Panc1 (cell line): ENCODE results near the gene MMAB.

Experiments
- POLR2AphosphoS5 ChIP-seq: IDR thresholded peaks from 2 replicates; pipeline ENCODE4 v1.6.1; 2012; ENCODE audit warnings: mild to moderate bottlenecking, low read depth, low read length, moderate library complexity
- TF ChIP-seq, protein P1 (sequence below): fragments of 450-650 bp; IDR thresholded peaks from 2 replicates; pipeline ENCODE4 v1.5.1; 2017; ENCODE audit warnings: mild to moderate bottlenecking
- TF ChIP-seq, protein P2 (sequence below), 2 experiments: IDR thresholded peaks; 2 replicates each; pipeline ENCODE4 v1.6.1; 2011 to 2012; ENCODE audit warnings: low read depth in 2 of 2, control low read depth in 1 of 2, low read length in 1 of 2, mild to moderate bottlenecking in 1 of 2, moderate library complexity in 1 of 2; ENCODE audit not compliant: insufficient read depth in 1 of 2

DNA sequence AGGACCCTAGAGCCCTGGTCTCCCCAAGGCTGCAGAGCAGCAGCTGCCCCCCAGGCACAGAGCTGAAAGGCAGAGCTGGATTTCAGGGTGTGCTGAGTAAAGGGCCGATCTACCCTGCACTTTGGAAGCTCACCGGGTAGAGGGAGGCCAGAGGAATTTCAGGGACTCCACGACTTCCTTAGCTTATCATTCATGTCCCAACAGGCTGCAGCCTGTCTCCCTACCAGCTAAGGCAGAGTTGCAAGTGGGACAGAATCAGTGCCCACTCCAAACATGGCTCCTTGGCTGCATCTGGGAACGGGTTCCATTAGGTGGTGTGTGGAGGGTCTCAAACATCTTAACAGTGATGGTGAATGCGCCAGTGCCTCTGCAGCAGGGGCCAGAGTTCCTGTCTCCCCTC lies 27.5 kb downstream of the MMAB start:
- TF ChIP-seq, protein P1, sequence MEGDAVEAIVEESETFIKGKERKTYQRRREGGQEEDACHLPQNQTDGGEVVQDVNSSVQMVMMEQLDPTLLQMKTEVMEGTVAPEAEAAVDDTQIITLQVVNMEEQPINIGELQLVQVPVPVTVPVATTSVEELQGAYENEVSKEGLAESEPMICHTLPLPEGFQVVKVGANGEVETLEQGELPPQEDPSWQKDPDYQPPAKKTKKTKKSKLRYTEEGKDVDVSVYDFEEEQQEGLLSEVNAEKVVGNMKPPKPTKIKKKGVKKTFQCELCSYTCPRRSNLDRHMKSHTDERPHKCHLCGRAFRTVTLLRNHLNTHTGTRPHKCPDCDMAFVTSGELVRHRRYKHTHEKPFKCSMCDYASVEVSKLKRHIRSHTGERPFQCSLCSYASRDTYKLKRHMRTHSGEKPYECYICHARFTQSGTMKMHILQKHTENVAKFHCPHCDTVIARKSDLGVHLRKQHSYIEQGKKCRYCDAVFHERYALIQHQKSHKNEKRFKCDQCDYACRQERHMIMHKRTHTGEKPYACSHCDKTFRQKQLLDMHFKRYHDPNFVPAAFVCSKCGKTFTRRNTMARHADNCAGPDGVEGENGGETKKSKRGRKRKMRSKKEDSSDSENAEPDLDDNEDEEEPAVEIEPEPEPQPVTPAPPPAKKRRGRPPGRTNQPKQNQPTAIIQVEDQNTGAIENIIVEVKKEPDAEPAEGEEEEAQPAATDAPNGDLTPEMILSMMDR, result no peak
- TF ChIP-seq, protein P2, sequence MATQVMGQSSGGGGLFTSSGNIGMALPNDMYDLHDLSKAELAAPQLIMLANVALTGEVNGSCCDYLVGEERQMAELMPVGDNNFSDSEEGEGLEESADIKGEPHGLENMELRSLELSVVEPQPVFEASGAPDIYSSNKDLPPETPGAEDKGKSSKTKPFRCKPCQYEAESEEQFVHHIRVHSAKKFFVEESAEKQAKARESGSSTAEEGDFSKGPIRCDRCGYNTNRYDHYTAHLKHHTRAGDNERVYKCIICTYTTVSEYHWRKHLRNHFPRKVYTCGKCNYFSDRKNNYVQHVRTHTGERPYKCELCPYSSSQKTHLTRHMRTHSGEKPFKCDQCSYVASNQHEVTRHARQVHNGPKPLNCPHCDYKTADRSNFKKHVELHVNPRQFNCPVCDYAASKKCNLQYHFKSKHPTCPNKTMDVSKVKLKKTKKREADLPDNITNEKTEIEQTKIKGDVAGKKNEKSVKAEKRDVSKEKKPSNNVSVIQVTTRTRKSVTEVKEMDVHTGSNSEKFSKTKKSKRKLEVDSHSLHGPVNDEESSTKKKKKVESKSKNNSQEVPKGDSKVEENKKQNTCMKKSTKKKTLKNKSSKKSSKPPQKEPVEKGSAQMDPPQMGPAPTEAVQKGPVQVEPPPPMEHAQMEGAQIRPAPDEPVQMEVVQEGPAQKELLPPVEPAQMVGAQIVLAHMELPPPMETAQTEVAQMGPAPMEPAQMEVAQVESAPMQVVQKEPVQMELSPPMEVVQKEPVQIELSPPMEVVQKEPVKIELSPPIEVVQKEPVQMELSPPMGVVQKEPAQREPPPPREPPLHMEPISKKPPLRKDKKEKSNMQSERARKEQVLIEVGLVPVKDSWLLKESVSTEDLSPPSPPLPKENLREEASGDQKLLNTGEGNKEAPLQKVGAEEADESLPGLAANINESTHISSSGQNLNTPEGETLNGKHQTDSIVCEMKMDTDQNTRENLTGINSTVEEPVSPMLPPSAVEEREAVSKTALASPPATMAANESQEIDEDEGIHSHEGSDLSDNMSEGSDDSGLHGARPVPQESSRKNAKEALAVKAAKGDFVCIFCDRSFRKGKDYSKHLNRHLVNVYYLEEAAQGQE (IDR thresholded peaks at IDR 0.05; ENCODE audit: insufficient read depth in 1 of 2, low read depth in 2 of 2, low read length in 1 of 2), result no peak
- no peak for TF ChIP-seq POLR2AphosphoS5
